SW480 (cell line): ENCODE results near the gene ELAC1.
"Not testable (repeated sequence)": the region's sequence is repeated elsewhere in the genome, so short reads cannot be mapped to it uniquely, and the experiment has no call there.

Experiments
- DNase-seq: peaks from one replicate; pipeline ENCODE4 v3.0.0-alpha.2; 2016; ENCODE audit warnings: low spot score

ELAC1 gene

GRCh38 chr18:50972404-50972803, 4.6 kb downstream of the ELAC1 start:
- not testable (repeated sequence) for DNase-seq

- DNase-seq: peak; percentile 6
Observed at GRCh38 chr18:50973367-50974126, 5.7 kb downstream of the ELAC1 start.

- no peak for DNase-seq
Observed at GRCh38 chr18:50977037-50977760, 9.4 kb downstream of the ELAC1 start.

GRCh38 chr18:50981381-50981780, 13.5 kb downstream of the ELAC1 start:
- no peak for DNase-seq

- DNase-seq: no peak
Observed at GRCh38 chr18:50982086-50982801, 14.4 kb downstream of the ELAC1 start.

GRCh38 chr18:50982802-50983179, 15.0 kb downstream of the ELAC1 start:
- no peak for DNase-seq

- no peak for DNase-seq
Observed at GRCh38 chr18:50986360-50987087, 18.7 kb downstream of the ELAC1 start.

- DNase-seq: no peak
Observed at GRCh38 chr18:50987261-50987660, 19.4 kb downstream of the ELAC1 start.

GRCh38 chr18:50989711-50990110, 21.9 kb downstream of the ELAC1 start:
- DNase-seq: no peak

- DNase-seq: no peak
Observed at GRCh38 chr18:50992351-50992762, 24.5 kb downstream of the ELAC1 start.

- no peak for DNase-seq
Observed at GRCh38 chr18:50994031-50994430, 26.2 kb downstream of the ELAC1 start.

- DNase-seq: not testable (repeated sequence)
Observed at GRCh38 chr18:51003174-51003573, 35.3 kb downstream of the ELAC1 start.

GRCh38 chr18:51006061-51006818, 38.4 kb downstream of the ELAC1 start:
- no peak for DNase-seq

GRCh38 chr18:51006948-51007789, 39.3 kb downstream of the ELAC1 start:
- no peak for DNase-seq

GRCh38 chr18:51007790-51008139, 39.9 kb downstream of the ELAC1 start:
- no peak for DNase-seq

- DNase-seq: no peak
Observed at GRCh38 chr18:51009072-51009471, 41.2 kb downstream of the ELAC1 start.

- DNase-seq: no peak
Observed at GRCh38 chr18:51010218-51010617, 42.4 kb downstream of the ELAC1 start.

- no peak for DNase-seq
Observed at GRCh38 chr18:51011709-51012108, 43.9 kb downstream of the ELAC1 start.

GRCh38 chr18:51012441-51012840, 44.6 kb downstream of the ELAC1 start:
- DNase-seq: no peak

GRCh38 chr18:51013259-51013658, 45.4 kb downstream of the ELAC1 start:
- no peak for DNase-seq
